GM19395 (cell line): ENCODE measurements around the gene CREB5.

Source experiments
- ATAC-seq: cut with Tn5 transposase; IDR thresholded peaks from one replicate; pipeline ENCODE4 v1.9.1; 2021; ENCODE audit warnings: mild to moderate bottlenecking, moderate library complexity; ENCODE audit not compliant: unreplicated experiment

CREB5 gene

GRCh38 chr7:28629216-28629842, 217.0 kb downstream of the CREB5 start:
- ATAC-seq, result no peak

DNA sequence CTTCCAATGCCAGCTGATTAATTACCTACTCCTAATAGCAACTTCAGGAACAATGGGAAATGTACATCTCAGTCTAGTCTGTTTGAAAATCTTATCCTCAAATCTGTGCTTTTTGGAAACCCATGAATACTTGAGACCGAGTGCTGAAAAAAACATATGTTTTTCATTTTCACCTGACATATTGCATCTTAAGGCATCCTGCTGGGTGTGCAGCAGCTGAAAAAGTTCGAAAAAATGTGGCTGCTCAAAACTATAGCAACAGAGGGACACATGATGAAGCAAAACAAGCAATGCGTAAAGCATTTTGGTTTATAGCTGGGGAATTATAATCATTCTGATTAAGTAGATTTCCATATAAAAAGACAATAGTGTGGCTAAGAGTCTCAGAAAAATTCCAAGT, 218.0 kb downstream of the CREB5 start:
- ATAC-seq, result no peak

- ATAC-seq, result no peak
These were observed 219.7 kb downstream of the CREB5 start for GRCh38 chr7:28631995-28632394.

DNA sequence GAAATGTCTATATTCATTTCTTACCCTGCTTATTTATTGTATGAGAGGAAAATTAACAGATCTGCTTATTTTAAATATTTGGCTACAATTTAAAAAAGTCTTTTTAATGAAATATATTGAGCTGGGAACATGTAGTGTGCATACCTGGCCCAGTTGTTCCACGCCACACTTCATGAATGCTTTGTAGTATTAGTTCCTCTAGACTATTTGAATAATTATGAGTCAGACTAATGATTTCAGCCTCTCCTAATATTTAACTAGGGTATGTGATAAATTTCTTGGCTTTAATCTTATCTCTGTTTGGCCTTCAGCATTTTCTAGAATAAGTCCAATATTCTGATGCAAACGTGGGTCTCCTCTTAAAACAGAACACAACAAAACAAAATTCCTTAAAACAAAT, 226.6 kb downstream of the CREB5 start:
- no peak for ATAC-seq

GRCh38 chr7:28640001-28640400, 227.7 kb downstream of the CREB5 start:
- no peak for ATAC-seq

DNA sequence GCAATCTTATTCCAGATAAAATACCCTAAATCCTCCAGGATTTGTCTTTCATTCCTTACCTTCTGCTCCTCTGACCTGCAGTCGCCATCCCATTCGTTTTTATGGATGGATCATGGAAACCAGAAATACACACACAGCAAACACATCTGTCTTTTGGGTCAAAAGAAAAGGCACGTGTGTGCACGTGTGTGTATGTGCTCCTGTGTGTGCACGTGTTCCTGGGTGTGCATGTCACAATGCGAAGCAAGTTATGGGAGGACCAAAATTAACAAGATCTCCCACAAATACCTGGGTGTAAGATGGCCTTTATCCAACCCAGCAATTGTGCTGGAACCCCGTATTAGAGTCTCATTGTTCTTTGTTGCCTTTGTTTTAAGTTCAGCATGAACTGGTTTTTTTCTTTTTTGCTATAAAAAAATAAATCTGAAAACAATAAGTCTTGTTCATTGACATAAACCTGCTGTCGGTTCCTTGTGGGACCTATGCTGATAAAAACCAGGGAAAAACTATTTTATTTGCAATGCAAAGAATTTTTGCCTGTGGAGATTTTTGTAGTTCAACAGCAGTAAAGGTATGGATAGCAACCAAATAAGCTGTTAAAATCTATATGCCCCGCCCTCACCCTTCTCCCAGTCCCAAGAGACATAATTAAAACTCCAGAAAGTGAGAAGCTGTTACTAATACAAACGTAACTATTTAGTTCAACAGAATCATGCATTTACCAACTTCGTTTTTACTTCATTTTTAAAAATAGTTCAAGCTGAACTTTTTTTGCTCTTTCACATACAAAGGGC, 229.6 kb downstream of the CREB5 start:
- no peak for ATAC-seq

DNA sequence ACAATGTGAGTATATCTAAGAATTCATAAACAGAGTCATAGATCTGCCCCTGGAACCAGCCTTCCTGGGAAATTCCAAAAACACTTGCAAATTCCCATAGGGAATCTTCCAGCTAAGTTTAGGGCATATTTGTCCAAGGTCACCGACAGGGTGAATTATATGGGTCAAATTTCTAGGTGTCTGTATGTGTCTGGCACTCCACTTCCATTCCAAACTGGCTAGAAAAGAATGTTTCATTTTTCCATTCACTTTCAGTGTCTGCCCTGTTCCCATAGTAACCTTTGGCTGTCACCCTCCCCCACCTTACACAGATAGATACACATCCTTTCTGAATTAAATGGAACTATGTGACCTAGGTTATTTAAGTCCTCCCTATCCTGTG, 230.9 kb downstream of the CREB5 start:
- no peak for ATAC-seq

DNA sequence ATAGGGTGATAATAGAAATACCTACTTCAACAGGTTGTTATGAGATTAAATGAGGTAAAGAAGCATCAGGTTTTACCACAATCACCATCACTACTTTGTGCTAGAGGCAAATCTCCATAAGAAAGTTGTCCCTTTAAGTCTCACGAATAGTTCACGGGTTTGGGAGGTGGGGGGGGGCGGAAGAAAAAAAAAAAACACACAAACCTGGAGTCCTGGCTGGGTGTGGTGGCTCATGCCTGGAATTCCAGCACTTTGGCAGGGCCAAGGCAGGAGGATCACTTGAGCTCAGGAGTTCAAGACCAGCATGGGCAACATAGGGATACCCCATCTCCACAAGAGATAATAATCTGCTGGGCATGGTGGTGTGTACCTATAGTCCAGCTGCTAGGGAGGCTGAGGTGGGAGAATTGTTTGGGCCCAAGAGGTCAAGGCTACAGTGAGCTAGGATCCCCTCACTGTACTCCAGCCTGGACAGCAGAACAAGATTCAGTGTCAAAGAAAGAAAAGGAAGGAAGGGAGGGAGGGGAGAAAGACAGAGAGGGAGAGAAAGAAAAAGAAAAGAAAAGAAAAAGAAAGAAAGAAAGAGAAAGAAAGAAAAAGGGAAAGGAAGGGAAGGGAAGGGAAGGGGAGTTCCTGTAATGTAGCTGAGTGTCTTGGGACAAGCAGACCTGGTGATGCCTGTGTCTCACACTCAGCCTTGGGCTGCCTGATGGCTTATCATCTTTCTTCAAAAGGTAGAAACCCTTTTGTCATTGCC, 231.4 kb downstream of the CREB5 start:
- no peak for ATAC-seq

GRCh38 chr7:28645866-28646265, 233.5 kb downstream of the CREB5 start:
- ATAC-seq, result no peak

- no peak for ATAC-seq
These were observed 234.2 kb downstream of the CREB5 start for GRCh38 chr7:28646376-28647075.

GRCh38 chr7:28647076-28647421, 234.7 kb downstream of the CREB5 start:
- ATAC-seq, result no peak

GRCh38 chr7:28649189-28649588, 236.9 kb downstream of the CREB5 start:
- no peak for ATAC-seq

GRCh38 chr7:28649811-28650210, 237.5 kb downstream of the CREB5 start:
- ATAC-seq, result no peak

DNA sequence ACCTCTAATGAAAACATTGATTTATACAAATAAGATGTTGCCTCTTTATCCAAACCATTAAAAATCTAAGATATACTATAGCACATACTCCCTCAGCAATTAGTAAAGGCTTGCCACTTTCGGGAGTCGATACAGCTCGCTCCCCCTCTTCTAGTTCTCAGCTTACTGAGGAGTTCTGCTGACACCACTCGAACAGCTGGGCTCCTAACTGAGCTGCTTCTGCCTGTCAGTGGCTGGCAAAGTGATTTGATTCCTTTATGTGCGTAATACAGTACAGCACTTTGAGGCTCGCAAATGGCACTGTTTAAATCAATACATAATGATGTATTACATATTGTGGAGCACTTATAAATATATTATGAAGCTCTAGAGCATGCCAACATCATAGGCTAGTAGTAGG, 241.8 kb downstream of the CREB5 start:
- ATAC-seq, result no peak

- no peak for ATAC-seq
These were observed 244.2 kb downstream of the CREB5 start for GRCh38 chr7:28656529-28656928.

DNA sequence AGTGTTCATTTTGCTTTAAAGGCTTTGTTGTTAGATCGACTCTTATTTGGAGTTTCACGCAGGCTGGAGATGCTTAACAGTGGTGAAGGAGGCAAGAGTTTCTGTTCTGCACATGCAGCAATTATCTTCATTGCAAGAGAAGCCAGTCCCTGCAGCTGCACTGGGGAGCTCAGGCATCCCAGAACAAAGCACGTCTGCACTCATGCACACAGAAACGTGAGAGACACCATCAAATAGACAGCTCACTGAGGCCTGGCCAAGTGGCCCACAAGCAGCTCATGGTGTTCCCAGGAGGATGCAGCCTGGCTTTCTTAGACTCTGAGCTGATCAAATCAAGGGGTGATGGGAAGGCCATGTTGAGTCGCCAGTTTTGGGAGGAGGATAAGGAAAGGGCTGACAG, 246.1 kb downstream of the CREB5 start:
- no peak for ATAC-seq

GRCh38 chr7:28660132-28660531, 247.8 kb downstream of the CREB5 start:
- no peak for ATAC-seq

DNA sequence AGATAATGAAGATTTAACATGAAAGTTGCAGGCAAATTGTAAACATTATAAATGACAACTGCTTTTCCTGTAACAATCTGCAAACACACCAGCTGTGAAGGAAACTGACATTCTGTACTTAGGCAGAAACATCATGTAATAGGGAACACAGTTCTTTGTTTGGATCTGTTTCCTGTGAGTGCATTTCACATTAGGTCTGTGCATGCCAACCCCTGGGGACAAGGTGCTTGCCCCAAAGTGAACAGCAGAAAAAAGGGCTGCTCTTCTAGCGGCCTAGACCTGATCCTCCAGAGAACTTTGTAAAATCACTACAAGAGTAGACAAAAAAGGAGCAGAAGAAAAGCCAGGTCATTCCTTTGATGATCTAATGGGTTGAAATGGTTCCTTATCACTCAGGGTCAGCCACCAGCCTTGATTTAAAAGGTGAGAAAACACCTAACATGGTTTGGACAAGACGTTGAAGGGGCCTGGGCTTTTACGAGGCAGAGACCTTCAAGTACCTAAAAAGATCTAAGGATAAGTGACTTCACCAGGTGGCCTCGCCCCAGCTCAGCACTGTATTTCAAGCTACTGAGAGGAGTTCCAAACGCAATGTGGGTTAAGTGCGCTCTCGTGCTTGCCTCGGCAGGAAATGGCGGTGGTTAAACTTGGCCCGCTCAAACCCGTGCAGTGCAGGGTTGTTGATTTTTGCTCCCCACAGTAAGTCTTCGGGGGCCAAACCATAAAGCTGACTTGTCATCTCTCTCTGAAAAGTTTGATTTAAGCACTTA, 249.7 kb downstream of the CREB5 start:
- ATAC-seq, result no peak

GRCh38 chr7:28666154-28666553, 253.8 kb downstream of the CREB5 start:
- ATAC-seq, result no peak

GRCh38 chr7:28668085-28668484, 255.8 kb downstream of the CREB5 start:
- ATAC-seq, result no peak

DNA sequence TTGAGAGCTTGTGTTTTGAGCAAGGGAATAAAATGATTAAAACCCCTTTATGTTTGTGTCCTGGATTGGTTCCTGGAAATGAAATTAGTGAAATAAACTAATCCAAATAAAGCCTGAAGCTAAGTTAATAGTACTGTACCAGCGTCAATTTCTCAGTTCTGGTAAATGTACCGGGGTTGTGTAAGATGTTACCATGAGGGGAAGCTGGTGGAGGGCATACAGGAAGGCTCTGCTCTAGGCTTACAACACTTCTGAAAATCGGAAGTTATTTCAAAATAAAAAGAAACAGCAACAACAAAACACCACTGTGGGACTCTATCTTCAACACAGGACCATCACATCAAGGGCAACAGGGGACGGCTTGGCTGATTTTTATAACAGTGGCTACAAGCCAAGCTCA, 257.0 kb downstream of the CREB5 start:
- ATAC-seq, result no peak
